ENCODE measurements around the gene PIBF1.

DNA sequence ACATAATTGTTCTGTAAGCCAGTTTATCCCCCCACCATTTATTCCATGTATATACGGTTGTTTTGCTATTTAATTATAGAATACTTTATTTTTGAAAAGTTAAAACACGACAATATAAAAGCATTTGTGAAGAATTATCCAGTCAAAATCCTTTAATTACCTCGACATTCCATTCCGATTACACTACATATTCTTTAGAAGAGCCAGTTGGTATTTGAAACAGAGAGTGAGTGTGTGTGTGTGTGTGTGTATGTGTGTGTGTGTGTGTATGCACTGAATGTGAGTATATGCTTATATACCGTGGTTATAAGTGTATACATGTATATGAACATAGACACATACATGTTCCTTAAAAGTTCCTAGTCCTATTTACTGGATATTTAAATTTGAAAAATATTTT, 189.0 kb downstream of the PIBF1 start:
- TF ChIP-seq POLR2A (IDR thresholded peaks at IDR 0.05) (no peak), CTCF (IDR thresholded peaks at IDR 0.05) (no peak)

Measured in heart left ventricle (tissue), 13 donors.